Hepatocyte (in vitro differentiated cells): Measurements from ENCODE around the gene TMPO. TPM values are rescaled to one million over a fixed set of nuclear protein-coding genes. Genes with fewer than 3 reads are reported as not detected.

ENCODE experiments used
- DNase-seq: peaks from one replicate; pipeline ENCODE4 v3.0.0-alpha.2; 2016; ENCODE audit warnings: low spot score
- H2AFZ ChIP-seq: fragments of 200-600 bp; sonication (generic); 2 replicates; pipeline ENCODE4 v1.6.0; 2016; ENCODE audit warnings: antibody characterized with exemption, mild to moderate bottlenecking
- H3K27ac ChIP-seq: fragments of 200-600 bp; sonication (generic); 2 replicates; pipeline ENCODE4 v1.5.1; 2016; ENCODE audit warnings: mild to moderate bottlenecking
- H3K27me3 ChIP-seq: fragments of 200-600 bp; sonication (generic); 2 replicates; pipeline ENCODE4 v1.6.1; 2016
- H3K36me3 ChIP-seq: fragments of 200-600 bp; sonication (generic); replicated peaks from 2 replicates; pipeline ENCODE4 v1.5.1; 2016; ENCODE audit warnings: low read depth; ENCODE audit not compliant: insufficient read depth
- H3K4me1 ChIP-seq: fragments of 200-600 bp; sonication (generic); 2 replicates; pipeline ENCODE4 v1.5.1; 2016; ENCODE audit warnings: mild to moderate bottlenecking, moderate library complexity; ENCODE audit not compliant: insufficient read depth
- H3K4me2 ChIP-seq: fragments of 200-600 bp; sonication (generic); 2 replicates; pipeline ENCODE4 v1.6.0; 2016
- H3K4me3 ChIP-seq: fragments of 200-600 bp; sonication (generic); 2 replicates; pipeline ENCODE4 v1.5.1; 2016; ENCODE audit warnings: mild to moderate bottlenecking
- H3K79me2 ChIP-seq: fragments of 200-600 bp; sonication (generic); 2 replicates; pipeline ENCODE4 v1.6.0; 2017; ENCODE audit warnings: mild to moderate bottlenecking
- H3K9me2 ChIP-seq: fragments of 200-600 bp; sonication (generic); replicated peaks from 2 replicates; pipeline ENCODE4 v1.6.0; 2017; ENCODE audit warnings: mild to moderate bottlenecking; ENCODE audit not compliant: insufficient read depth
- H3K9me3 ChIP-seq: fragments of 200-600 bp; sonication (generic); 2 replicates; pipeline ENCODE4 v1.5.1; 2016; ENCODE audit warnings: low read depth, mild to moderate bottlenecking
- H4K20me1 ChIP-seq: fragments of 200-600 bp; sonication (generic); 2 replicates; pipeline ENCODE4 v1.6.0; 2016; ENCODE audit warnings: mild to moderate bottlenecking; ENCODE audit not compliant: insufficient read depth, poor library complexity, severe bottlenecking
- EZH2 ChIP-seq: fragments of 200-600 bp; sonication (generic); IDR thresholded peaks from 2 replicates; pipeline ENCODE4 v1.6.1; 2016; ENCODE audit warnings: antibody characterized with exemption, mild to moderate bottlenecking, borderline replicate concordance
- EZH2phosphoT487 ChIP-seq: fragments of 200-600 bp; sonication (generic); IDR thresholded peaks from one replicate; pipeline ENCODE4 v1.6.1; 2018; ENCODE audit warnings: antibody characterized with exemption, mild to moderate bottlenecking, low read depth, moderate library complexity; ENCODE audit not compliant: unreplicated experiment, severe bottlenecking
- WGBS: methylation state at CpG from one replicate; pipeline ENCODE4 v1.1.6; 2016; ENCODE audit warnings: low lambda C conversion rate; ENCODE audit errors: missing lambda C conversion rate; 5-methylcytosine and 5-hydroxymethylcytosine counted together
- polyA plus RNA-seq: library from polyadenylated mRNA; unstranded; fragments of >200 nt; fragmentation: Nextera tagmentation; extraction: Ambion mirVana; gene quantifications from 2 replicates; pipeline ENCODE4 v1.2.1, GENCODE V29; 2016
- total RNA-seq: library from RNA; depleted of rRNA; stranded (reverse); fragments of >200 nt; gene quantifications from 2 replicates; pipeline ENCODE4 v1.2.3, GENCODE V29; 2014
- TF ChIP-seq, protein P1 (sequence below): fragments of 200-600 bp; sonication (generic); IDR thresholded peaks from 2 replicates; pipeline ENCODE4 v1.5.1; 2016; ENCODE audit warnings: antibody characterized with exemption, mild to moderate bottlenecking; ENCODE audit not compliant: poor library complexity

Gene TMPO
- total and polyA plus RNA-seq, 2 experiments from 2014 or later, result 28.1 to 115 TPM

DNA sequence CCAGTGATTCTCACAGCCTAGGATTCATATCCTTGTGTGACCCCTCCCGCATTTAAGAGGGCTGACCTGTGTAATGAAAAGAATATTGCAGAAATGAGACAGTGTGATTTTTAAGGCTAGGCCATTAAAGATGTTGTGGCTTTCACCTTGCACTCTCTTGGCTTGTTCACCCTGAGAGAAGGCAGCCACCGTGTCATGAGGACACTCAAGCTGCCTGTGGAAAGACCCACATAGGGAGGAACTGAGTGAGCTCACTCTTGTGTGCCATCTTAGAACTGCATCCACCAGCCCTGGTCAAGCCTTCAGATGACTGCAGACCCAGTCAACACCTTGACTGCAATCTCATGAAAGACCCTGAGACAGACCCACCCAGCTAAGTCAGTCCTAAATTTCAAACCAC lies 46.3 kb upstream of the TMPO start:
- H4K20me1 ChIP-seq, result no peaks in the 10 kb centered on the region
- H3K4me1 ChIP-seq, result no peaks in the 10 kb centered on the region
- no peaks in the 10 kb centered on the region for H3K9me2 ChIP-seq
- H3K79me2 ChIP-seq, result no peaks in the 10 kb centered on the region
- no peak overlapping the region for H3K27ac ChIP-seq
- no peak overlapping the region for H2AFZ ChIP-seq
- H3K4me2 ChIP-seq, result no peak overlapping the region
- no peak for DNase-seq
- H3K9me3 ChIP-seq, result no peaks in the 10 kb centered on the region
- no peaks in the 10 kb centered on the region for H3K36me3 ChIP-seq
- no peak overlapping the region for H3K4me3 ChIP-seq
- no peak for TF ChIP-seq EZH2phosphoT487
- TF ChIP-seq, protein P1, sequence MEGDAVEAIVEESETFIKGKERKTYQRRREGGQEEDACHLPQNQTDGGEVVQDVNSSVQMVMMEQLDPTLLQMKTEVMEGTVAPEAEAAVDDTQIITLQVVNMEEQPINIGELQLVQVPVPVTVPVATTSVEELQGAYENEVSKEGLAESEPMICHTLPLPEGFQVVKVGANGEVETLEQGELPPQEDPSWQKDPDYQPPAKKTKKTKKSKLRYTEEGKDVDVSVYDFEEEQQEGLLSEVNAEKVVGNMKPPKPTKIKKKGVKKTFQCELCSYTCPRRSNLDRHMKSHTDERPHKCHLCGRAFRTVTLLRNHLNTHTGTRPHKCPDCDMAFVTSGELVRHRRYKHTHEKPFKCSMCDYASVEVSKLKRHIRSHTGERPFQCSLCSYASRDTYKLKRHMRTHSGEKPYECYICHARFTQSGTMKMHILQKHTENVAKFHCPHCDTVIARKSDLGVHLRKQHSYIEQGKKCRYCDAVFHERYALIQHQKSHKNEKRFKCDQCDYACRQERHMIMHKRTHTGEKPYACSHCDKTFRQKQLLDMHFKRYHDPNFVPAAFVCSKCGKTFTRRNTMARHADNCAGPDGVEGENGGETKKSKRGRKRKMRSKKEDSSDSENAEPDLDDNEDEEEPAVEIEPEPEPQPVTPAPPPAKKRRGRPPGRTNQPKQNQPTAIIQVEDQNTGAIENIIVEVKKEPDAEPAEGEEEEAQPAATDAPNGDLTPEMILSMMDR, result no peak
- TF ChIP-seq EZH2, result no peak
- H3K27me3 ChIP-seq, result no peaks in the 10 kb centered on the region
- 89% methylated on average over 2 of the region's 2 CpGs for WGBS

DNA sequence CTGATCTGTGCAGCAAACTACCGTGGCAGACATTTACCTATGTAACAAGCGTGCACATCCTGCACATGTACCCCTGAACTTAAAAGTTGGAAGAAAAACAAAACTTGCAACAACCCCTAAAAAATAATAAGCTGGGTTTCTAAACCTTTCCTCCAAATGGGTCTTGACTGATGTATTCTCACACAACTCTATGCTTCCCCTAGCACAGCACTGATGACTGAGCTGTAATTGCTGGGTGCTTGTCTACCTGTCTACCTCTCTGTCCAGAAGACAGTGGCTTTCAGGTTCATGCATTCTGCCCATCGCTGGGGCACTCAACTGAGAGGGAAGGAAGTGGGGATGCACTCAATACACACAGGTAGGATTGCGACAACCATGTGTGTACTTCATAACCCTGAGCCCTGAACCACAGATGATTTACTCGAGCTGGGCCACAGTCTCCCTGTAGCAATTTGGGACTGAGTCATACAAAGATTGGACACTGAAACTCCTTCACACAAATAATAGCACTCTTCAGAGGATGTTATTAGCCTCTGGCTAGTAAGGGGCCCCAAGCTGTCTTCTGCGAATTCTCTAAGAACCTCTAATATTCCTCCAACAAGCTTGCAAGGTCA lies 44.8 kb upstream of the TMPO start:
- no peaks in the 10 kb centered on the region for H3K9me3 ChIP-seq
- no peak overlapping the region for H2AFZ ChIP-seq
- no peaks in the 10 kb centered on the region for H3K27me3 ChIP-seq
- WGBS, result 77% methylated on average over 6 of the region's 6 CpGs
- no peak overlapping the region for H3K27ac ChIP-seq
- TF ChIP-seq EZH2, result no peak
- TF ChIP-seq, protein P1, result no peak
- TF ChIP-seq EZH2phosphoT487, result no peak
- no peaks in the 10 kb centered on the region for H3K9me2 ChIP-seq
- H3K4me3 ChIP-seq, result no peak overlapping the region
- H3K36me3 ChIP-seq, result no peaks in the 10 kb centered on the region
- no peaks in the 10 kb centered on the region for H3K79me2 ChIP-seq
- DNase-seq, result no peak
- no peaks in the 10 kb centered on the region for H3K4me1 ChIP-seq
- H4K20me1 ChIP-seq, result no peaks in the 10 kb centered on the region
- no peak overlapping the region for H3K4me2 ChIP-seq

DNA sequence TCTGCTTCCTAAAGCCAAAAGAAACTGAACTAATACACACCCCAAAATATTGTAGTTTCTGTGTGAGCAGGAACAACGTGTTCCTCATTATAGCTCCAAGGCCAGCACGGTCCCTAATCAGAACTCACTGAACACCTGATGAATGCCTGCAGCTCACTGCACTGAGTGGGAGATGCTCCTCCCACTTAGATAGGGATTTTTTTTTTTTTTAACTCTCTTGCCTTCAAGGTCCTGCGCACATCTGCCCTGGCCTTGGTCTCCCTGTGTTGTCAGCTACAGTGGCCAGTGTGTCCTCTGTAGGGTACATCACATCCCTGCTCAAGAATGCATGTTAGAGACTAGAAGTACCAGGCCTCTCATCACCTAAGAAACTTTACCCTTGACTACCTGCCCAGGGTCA lies 44.3 kb upstream of the TMPO start:
- no peak for DNase-seq
- Histone ChIP-seq H3K4me1 (no peaks in the 10 kb centered on the region), H3K9me3 (no peaks in the 10 kb centered on the region), H3K36me3 (no peaks in the 10 kb centered on the region), H3K27me3 (no peaks in the 10 kb centered on the region), H3K4me3 (no peak overlapping the region), H3K27ac (no peak overlapping the region), H2AFZ (no peak overlapping the region), H3K9me2 (no peaks in the 10 kb centered on the region), H3K79me2 (no peaks in the 10 kb centered on the region), H4K20me1 (no peaks in the 10 kb centered on the region), H3K4me2 (no peak overlapping the region)
- TF ChIP-seq, protein P1, result no peak
- TF ChIP-seq EZH2 (no peak), EZH2phosphoT487 (no peak)
- 54% methylated on average over 3 of the region's 3 CpGs for WGBS

DNA sequence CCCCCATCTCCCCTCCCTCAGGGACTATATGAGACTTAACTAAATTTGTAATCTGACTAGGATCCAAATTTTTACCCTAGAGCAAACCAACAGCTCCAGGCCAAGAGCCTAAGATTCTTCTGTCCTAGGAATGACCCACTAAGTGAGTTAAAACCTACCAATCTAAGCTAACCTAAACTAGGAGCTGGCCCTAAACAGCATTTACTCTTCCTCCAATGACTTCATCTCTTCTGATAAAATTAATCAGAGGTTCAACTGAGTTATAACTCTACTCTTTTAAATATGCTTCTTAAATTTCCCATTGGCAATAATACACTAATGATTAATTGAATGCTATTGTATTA lies 39.9 kb upstream of the TMPO start:
- TF ChIP-seq EZH2phosphoT487 (no peak), EZH2 (no peak)
- TF ChIP-seq, protein P1, result no peak

More for the DNA sequence above, 39.9 kb upstream of the TMPO start:
- Histone ChIP-seq H3K36me3 (no peaks in the 10 kb centered on the region), H3K4me3 (no peak overlapping the region), H3K79me2 (no peaks in the 10 kb centered on the region), H2AFZ (no peak overlapping the region), H3K9me3 (no peaks in the 10 kb centered on the region), H3K27me3 (no peaks in the 10 kb centered on the region), H3K4me1 (no peaks in the 10 kb centered on the region), H4K20me1 (no peaks in the 10 kb centered on the region), H3K9me2 (no peaks in the 10 kb centered on the region), H3K27ac (peak overlapping the region; percentile 49), H3K4me2 (no peak overlapping the region)
- no peak for DNase-seq
